GM10266 (cell line): ENCODE results near the gene NFS1.
"Not testable (repeated sequence)": the region's sequence is repeated elsewhere in the genome, so short reads cannot be mapped to it uniquely, and the experiment has no call there.

Source experiments
- DNase-seq: peaks from one replicate; pipeline ENCODE4 v3.0.0; 2012; ENCODE audit errors: extremely low spot score
- TF ChIP-seq, protein P1 (sequence below): IDR thresholded peaks from 2 replicates; pipeline ENCODE4 v1.5.1; 2012; ENCODE audit warnings: mild to moderate bottlenecking, low read depth; ENCODE audit not compliant: control insufficient read depth, insufficient read depth; ENCODE audit errors: missing control alignments

The NFS1 gene

DNA sequence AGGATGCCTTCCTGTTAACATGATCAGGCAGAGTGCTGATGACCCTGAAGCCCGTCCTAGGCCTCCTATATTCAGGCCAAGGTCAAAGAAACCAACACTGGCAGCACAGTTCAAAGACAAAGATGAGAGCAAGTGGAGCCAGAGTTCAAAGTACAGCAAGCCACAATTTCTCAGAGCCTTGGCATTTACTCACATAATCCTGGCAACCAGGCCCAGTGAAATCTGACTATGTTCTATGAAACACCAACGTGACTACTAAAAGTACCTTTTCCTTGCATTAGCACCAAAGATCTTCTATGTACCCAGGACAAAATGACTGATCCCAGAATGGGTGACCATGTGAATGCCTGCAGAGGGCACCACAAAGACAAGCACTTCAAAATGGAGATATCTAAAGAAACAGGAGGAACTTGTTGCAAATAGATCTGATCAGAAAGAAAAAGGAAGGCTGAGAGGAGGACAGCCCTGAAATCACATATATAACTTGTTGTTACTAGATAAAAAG is 3.9 kb downstream of the NFS1 start:
- DNase-seq = no peak
- TF ChIP-seq, protein P1, sequence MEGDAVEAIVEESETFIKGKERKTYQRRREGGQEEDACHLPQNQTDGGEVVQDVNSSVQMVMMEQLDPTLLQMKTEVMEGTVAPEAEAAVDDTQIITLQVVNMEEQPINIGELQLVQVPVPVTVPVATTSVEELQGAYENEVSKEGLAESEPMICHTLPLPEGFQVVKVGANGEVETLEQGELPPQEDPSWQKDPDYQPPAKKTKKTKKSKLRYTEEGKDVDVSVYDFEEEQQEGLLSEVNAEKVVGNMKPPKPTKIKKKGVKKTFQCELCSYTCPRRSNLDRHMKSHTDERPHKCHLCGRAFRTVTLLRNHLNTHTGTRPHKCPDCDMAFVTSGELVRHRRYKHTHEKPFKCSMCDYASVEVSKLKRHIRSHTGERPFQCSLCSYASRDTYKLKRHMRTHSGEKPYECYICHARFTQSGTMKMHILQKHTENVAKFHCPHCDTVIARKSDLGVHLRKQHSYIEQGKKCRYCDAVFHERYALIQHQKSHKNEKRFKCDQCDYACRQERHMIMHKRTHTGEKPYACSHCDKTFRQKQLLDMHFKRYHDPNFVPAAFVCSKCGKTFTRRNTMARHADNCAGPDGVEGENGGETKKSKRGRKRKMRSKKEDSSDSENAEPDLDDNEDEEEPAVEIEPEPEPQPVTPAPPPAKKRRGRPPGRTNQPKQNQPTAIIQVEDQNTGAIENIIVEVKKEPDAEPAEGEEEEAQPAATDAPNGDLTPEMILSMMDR = no peak

DNA sequence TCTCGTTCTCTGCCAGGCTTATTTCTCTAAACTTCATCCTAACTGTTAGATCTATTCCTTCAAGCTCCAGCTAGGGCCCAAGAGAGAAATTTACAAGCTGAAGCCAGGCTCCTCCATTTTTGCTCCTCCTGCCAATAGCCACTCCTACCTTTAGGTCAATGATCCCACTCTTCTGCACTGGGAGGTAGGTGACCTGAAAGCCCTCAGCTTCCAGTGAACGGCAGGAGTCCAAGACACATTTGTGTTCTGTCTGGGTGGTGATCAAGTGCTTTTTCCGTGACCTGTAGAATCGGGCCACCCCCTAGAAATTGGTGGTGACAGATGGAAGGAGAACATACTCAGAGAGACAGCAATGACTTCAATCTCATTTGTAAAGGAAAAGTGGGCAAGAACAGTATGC is 8.9 kb downstream of the NFS1 start:
- no peak for DNase-seq
- TF ChIP-seq, protein P1 = no peak

DNA sequence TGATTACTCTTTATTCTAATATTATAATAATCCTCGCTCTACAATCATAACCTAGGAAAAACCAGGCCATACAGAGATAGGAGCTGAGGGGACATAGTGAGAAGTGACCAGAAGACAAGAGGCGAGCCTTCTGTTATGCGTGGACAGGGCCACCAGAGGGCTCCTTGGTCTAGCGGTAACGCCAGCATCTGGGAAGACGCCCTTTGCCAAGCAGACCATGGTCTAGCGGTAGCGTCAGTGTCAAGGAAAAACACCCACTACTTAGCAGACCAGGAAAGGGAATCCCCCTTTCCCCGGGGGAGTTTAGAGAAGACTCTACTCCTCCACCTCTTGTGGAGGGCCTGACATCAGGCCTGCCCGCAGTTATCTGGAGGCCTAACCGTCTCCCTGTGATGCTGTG is 12.3 kb downstream of the NFS1 start:
- TF ChIP-seq, protein P1 = peak; percentile 17
- DNase-seq = not testable (repeated sequence)

DNA sequence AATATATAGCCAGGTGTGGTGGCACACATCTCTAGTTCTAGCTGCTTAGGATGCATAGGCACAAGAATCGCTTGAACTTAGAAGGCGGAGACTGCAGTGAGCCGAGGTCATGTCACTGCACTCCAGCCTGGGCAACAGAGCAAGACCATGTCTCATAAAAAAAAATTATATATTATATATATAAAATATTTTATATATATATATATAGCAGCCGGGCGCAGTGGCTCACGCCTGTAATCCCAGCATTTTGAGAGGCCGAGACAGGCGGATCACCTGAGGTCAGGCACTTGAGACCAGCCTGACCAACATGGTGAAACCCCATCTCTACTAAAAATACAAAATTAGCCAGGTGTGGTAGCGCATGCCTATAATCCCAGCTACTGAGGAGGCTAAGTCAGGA is 13.8 kb downstream of the NFS1 start:
- DNase-seq = not testable (repeated sequence)

DNA sequence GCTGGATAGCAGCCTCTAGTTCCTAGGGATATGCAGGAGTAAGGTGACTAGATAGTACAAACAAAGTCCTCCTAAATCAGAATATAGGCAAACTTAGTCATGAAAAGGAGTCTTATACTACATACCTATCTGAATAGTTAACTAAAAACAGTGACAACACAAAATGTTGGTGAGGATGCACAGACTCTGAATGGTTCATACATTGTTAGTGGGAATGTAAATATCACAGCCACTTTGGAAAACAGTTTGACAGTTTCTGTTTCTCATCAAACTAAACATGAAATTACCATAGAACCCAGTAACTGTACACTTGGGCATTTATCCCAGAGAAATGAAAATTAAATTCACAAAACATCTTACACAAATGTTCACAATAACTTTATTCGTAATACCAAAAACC is 17.2 kb downstream of the NFS1 start:
- DNase-seq = no peak
- TF ChIP-seq, protein P1 = no peak

DNA sequence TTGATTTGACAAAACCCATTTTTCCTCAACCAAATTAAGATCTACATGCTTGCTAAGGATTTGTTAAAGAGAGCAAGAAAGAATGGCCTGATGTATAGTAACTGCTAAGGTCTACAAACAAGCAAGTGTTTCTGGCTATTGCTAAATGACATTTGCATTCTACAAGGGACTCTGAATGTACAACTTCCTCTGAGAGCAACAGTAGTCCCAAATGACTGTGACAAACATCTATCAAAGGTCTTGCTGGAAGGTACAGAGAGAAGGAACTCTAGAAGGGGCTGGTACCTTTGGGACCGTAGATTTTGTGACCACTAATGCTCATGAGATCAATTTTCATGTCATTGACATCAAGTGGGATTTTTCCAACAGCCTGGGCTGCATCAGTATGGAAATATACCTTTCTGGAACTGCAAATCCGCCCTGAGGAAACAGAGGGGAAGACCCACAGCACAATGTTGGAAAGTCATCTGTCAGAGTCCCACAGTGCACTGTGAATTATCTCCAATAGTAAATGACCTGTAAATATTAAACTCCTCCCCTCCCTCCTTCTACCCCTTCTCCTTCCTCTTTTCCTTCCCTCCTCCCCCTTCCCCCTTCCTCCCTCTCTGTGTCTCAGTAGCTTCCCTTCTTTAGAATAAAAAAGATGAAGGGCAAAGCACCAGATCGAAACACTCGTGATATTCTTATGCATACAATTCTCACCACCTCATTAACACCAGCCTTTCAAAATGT is 18.5 kb downstream of the NFS1 start:
- DNase-seq = no peak
- TF ChIP-seq, protein P1 = no peak

DNA sequence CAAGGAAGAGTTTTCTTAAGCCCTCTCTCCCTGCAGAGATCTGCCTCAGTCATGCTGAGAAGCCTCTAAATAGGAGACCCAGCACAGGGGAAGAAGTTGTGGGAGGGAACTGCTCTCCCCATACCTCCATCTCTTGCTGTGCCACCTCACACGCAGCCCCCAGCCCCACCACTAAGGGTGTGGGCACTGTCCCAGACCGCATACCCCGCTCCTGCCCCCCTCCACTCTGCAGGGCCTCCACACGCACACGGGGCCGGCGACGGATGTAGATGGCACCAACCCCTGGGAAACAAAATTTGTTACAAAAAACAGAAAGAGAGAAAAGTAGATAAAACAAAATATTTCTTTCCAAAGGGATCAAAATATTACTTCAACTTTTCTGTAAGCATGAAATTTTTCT is 24.2 kb downstream of the NFS1 start:
- DNase-seq = no peak
- TF ChIP-seq, protein P1 = no peak
